Stimulated activated CD4-positive, alpha-beta T cell treated with anti-CD3 and anti-CD28 coated beads, Interleukin-4, amount 100 ng/mL, for 48 hours (primary cell): ENCODE measurements around the gene ABCA12.
"Not testable (repeated sequence)": the region's sequence is repeated elsewhere in the genome, so short reads cannot be mapped to it uniquely, and the experiment has no call there.

Experiments used
- DNase-seq, 2 donors: peaks; one replicate each; pipeline ENCODE4 v3.0.0-alpha.2; 2020; ENCODE audit warnings: low read depth in 2 of 2

Gene ABCA12

GRCh38 chr2:215138479-215138878, at the start of gene ABCA12:
Gene ABCA12 (minus strand): TSS chr2:215138626. CDS start chr2:215138208, 418 bp downstream.
- DNase-seq, result no peak

GRCh38 chr2:215188078-215188477, 49.7 kb upstream of the ABCA12 start:
- no peak for DNase-seq

- no peak for DNase-seq
Observed at GRCh38 chr2:215186021-215186420, 47.6 kb upstream of the ABCA12 start.

- DNase-seq, result no peak
Observed at GRCh38 chr2:215178121-215178520, 39.7 kb upstream of the ABCA12 start.

GRCh38 chr2:215171796-215172195, 33.4 kb upstream of the ABCA12 start:
- no peak for DNase-seq

GRCh38 chr2:215171151-215171550, 32.7 kb upstream of the ABCA12 start:
- no peak for DNase-seq

- not testable (repeated sequence) for DNase-seq
Observed at GRCh38 chr2:215166505-215166904, 28.1 kb upstream of the ABCA12 start.

- not testable (repeated sequence) for DNase-seq
Observed at GRCh38 chr2:215163319-215163718, 24.9 kb upstream of the ABCA12 start.

GRCh38 chr2:215161301-215161829, 22.9 kb upstream of the ABCA12 start:
- DNase-seq, result no peak

GRCh38 chr2:215160081-215160480, 21.7 kb upstream of the ABCA12 start:
- no peak for DNase-seq

- no peak for DNase-seq
Observed at GRCh38 chr2:215156453-215156852, 18.0 kb upstream of the ABCA12 start.

GRCh38 chr2:215149894-215150293, 11.5 kb upstream of the ABCA12 start:
- no peak for DNase-seq

GRCh38 chr2:215149486-215149885, 11.1 kb upstream of the ABCA12 start:
- DNase-seq, result no peak

- no peak for DNase-seq
Observed at GRCh38 chr2:215149060-215149459, 10.6 kb upstream of the ABCA12 start.

GRCh38 chr2:215145611-215146010, 7.2 kb upstream of the ABCA12 start:
- no peak for DNase-seq

GRCh38 chr2:215144106-215144875, 5.9 kb upstream of the ABCA12 start:
- DNase-seq, result no peak

GRCh38 chr2:215143458-215143857, 5.0 kb upstream of the ABCA12 start:
- no peak for DNase-seq

- DNase-seq, result no peak
Observed at GRCh38 chr2:215141706-215142105, 3.3 kb upstream of the ABCA12 start.

GRCh38 chr2:215140166-215140707, 1.8 kb upstream of the ABCA12 start:
- DNase-seq, result no peak

- no peak for DNase-seq
Observed at GRCh38 chr2:215137741-215138340, 585 bp downstream of the ABCA12 start.

GRCh38 chr2:215137329-215137686, 1.1 kb downstream of the ABCA12 start:
- no peak for DNase-seq

GRCh38 chr2:215136669-215137328, 1.6 kb downstream of the ABCA12 start:
- DNase-seq, result no peak
